NCI-H2029 (cell line): ENCODE measurements around the gene PHF10.
"Not testable (repeated sequence)": the region's sequence is repeated elsewhere in the genome, so short reads cannot be mapped to it uniquely, and the experiment has no call there.

Experiments used
- DNase-seq: peaks from one replicate; lab custom pipeline; 2025; lab: John Stamatoyannopoulos, UW

The PHF10 gene

GRCh38 chr6:169724494-169725124 is at the start of gene PHF10:
TSS of gene PHF10 (minus strand) at chr6:169724500. CDS start at chr6:169723931, 569 bp downstream.
- DNase-seq = peak; percentile 43

GRCh38 chr6:169766921-169767736 is 42.8 kb upstream of the PHF10 start:
- DNase-seq = no peak

- no peak for DNase-seq
These were observed 41.9 kb upstream of the PHF10 start for GRCh38 chr6:169766232-169766631.

DNA sequence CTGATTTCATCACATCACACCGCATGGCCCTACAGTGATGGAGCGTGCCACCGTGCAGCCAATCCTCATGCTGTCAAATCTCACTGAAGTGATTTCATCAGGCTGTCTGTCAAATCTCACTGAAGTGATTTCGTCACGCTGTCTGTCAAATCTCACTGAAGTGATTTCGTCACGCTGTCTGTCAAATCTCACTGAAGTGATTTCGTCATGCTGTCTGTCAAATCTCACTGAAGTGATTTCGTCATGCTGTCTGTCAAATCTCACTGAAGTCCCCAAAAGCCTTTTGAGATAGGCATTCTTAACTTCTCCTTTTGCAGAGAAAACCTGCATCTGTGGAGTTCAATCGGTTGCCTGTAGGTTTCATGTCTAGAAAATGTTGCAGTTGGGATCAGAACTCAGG is 41.5 kb upstream of the PHF10 start:
- not testable (repeated sequence) for DNase-seq

- no peak for DNase-seq
These were observed 39.6 kb upstream of the PHF10 start for GRCh38 chr6:169763881-169764280.

GRCh38 chr6:169763308-169763707 is 39.0 kb upstream of the PHF10 start:
- DNase-seq = peak; percentile 37

DNA sequence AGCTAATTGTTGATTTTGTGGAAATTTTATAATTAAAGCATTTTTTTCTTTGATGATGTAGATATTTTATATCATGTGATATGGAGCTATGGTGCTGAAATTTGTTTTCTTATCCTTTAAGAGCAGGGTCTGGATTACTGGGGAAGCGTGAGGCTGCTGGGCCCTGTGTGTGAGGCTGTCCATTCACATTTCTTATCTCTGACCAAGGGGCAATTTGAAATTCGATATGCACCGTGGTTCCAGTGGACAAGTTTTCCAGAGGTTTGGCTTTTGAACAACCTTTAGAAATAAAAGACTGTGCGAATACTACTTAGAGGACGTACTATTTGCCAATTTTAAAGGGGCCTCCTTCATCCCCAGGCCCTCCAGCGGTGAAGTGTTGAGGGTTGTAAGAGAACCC is 30.9 kb upstream of the PHF10 start:
- no peak for DNase-seq

GRCh38 chr6:169752074-169752623 is 27.8 kb upstream of the PHF10 start:
- no peak for DNase-seq

- peak; percentile 93 for DNase-seq
These were observed 27.2 kb upstream of the PHF10 start, which contains the start of the genes DYNLT2 and ERMARD for GRCh38 chr6:169751242-169752073. TSS of gene DYNLT2 (minus strand) at chr6:169751572. CDS start at chr6:169751458, 114 bp downstream. TSS of gene ERMARD (plus strand) at chr6:169751622. CDS start at chr6:169751658, 36 bp downstream.

- no peak for DNase-seq
These were observed 22.3 kb upstream of the PHF10 start for GRCh38 chr6:169746556-169746955.

GRCh38 chr6:169745405-169745804 is 21.1 kb upstream of the PHF10 start:
- no peak for DNase-seq

DNA sequence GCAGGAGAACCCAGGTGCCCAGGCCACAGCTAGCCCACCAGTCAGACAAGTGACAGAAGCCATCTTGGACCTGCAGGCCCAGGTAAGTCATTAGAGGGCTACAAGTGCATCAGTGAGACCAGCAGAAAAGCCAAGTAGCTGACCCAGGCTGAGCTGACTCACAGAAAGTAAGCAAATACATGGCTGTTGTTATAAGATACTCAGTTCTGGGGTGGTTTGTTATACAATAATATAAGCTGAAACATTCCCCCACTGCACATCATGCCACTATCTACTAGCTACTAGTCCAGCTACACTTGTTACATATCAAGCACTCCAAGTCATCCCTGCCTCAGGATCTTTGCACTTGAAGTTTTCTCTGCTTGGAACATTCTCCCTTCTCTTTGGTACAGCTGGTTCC is 17.0 kb upstream of the PHF10 start:
- no peak for DNase-seq

GRCh38 chr6:169738976-169739529 is 14.8 kb upstream of the PHF10 start:
- peak; percentile 49 for DNase-seq

GRCh38 chr6:169738204-169738975 is 14.1 kb upstream of the PHF10 start:
- peak; percentile 74 for DNase-seq

DNA sequence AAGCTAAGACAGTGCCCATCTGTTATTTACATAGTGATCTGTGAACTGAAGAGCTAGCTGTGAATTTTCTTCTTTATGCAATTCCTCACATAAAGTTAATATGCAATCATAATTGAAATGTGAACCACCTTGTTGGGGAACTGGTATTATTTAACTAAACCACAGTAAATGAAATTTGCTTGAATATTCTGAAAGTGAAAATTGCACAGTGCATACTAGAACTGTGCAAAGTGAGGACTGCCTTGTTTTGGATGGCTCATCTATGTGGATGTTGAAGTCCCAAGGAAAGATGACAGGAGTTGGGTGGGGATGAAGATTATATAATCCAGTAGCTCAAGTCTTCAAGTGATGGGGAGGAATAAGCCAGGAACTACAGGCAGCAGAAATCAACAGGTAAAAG is 5.7 kb upstream of the PHF10 start:
- DNase-seq = no peak

- DNase-seq = no peak
These were observed 2.7 kb upstream of the PHF10 start for GRCh38 chr6:169726963-169727362.

DNA sequence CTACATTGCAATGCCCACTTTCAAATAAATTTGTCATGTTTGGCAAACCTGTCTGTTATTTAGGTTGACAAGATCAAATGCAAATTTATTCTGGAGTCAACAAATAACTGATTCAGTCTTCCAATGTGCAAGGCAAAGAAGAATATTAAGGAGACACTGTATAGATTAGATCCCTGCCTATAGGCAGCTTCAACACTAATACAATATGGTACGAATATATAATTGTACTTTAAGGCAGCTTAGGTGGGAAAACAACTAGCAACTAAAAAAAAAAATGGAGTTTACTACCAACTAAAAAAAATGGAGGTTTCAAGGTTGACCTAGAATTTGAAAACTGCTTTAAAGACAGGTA is 1.7 kb upstream of the PHF10 start:
- DNase-seq = no peak

- no peak for DNase-seq
These were observed 1.1 kb upstream of the PHF10 start for GRCh38 chr6:169725125-169726048.

DNA sequence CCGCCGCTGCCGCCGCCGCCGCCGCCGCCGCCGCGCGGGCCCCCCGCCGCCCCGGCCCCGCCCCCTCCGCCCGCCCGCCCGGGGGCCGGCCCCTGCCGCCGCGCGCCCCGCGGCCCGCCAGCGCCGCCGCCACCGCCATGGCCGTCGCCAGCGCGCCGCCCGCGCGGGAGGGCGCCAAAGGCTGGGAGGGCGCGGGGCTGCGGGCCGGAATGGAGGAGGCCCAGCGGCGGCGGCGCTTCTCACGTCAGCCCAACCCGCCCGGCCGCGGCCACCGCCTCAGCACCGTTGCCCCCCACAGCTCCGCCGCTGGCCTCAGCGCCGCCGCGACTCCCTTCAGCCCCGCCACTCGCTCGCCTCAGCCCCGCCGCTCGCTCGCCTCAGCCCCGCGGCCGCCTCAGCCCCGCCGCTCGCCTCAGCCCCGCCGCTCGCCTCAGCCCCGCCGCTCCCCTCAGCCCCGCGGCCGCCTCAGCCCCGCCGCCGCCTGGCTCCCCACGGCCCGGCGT is 258 bp downstream of the PHF10 start:
- DNase-seq = peak; percentile 10
